ENCODE data around the gene CALML3.

DNA sequence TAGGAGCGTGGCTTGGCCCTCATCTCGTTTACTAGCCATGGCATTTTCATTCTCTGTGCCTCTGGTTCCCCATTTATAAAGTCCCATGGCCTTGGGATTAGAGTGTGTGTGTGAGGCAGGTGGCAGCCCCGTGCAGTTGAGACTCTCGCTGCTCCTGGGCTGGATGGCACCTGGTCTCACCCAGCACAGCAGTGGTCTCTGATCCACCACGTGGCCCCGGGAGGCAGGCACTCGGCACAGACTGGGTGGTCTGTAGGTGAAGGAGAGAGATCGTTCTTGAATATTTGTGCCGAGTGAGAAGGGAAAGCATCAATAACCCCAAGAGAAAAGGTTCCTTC lies 50.4 kb downstream of the CALML3 start:
- TF ChIP-seq CTCF (IDR thresholded peaks at IDR 0.05) (no peak), EZH2 (IDR thresholded peaks at IDR 0.05) (no peak)
